Liver (tissue), 9 donors: ENCODE results near the gene KAT6B. TPM values are rescaled to one million over a fixed set of nuclear protein-coding genes. Genes with fewer than 3 reads are reported as not detected.

Source experiments
- DNase-seq: peaks from one replicate; pipeline ENCODE4 v3.0.0-alpha.2; 2017; ENCODE audit warnings: low spot score
- H3K27ac ChIP-seq, 2 donors: one replicate each; pipeline ENCODE4 v1.7.0; 2013; ENCODE audit warnings: inconsistent platforms in 2 of 2, low read length in 2 of 2, control low read depth in 1 of 2, low read depth in 1 of 2, mild to moderate bottlenecking in 1 of 2
- H3K27me3 ChIP-seq, 4 donors: one replicate each; pipeline versions ENCODE4 v1.6.1 to v1.7.0; 2013; ENCODE audit warnings: low read length in 3 of 4, inconsistent platforms in 1 of 4, mild to moderate bottlenecking in 1 of 4, moderate library complexity in 1 of 4; ENCODE audit not compliant: control insufficient read depth in 4 of 4, insufficient read depth in 4 of 4
- H3K36me3 ChIP-seq, 4 donors: one replicate each; pipeline versions ENCODE4 v1.6.1 to v1.7.0; 2013; ENCODE audit warnings: low read length in 3 of 4, mild to moderate bottlenecking in 3 of 4, low read depth in 1 of 4, moderate library complexity in 1 of 4; ENCODE audit not compliant: control insufficient read depth in 4 of 4, insufficient read depth in 3 of 4
- H3K4me1 ChIP-seq, 4 donors: one replicate each; pipeline versions ENCODE4 v1.6.1 to v1.7.0; 2013; ENCODE audit warnings: low read length in 3 of 4, mild to moderate bottlenecking in 3 of 4, moderate library complexity in 1 of 4; ENCODE audit not compliant: control insufficient read depth in 4 of 4, insufficient read depth in 4 of 4
- H3K4me3 ChIP-seq, 3 donors: one replicate each; pipeline versions ENCODE4 v1.6.1 to v1.7.0; 2013; ENCODE audit warnings: low read length in 3 of 3, control low read depth in 1 of 3, low read depth in 1 of 3, mild to moderate bottlenecking in 1 of 3
- H3K9ac ChIP-seq, 2 donors: one replicate each; pipeline ENCODE4 v1.7.0; 2013; ENCODE audit warnings: low read length in 2 of 2, mild to moderate bottlenecking in 2 of 2, moderate library complexity in 2 of 2, control low read depth in 1 of 2, low read depth in 1 of 2
- H3K9me3 ChIP-seq, 4 donors: one replicate each; pipeline versions ENCODE4 v1.6.1 to v1.7.0; 2013; ENCODE audit warnings: low read length in 3 of 4; ENCODE audit not compliant: control insufficient read depth in 4 of 4
- ATF3 ChIP-seq: IDR thresholded peaks from 2 replicates; pipeline ENCODE4 v1.6.1; 2016; ENCODE audit warnings: antibody characterized with exemption
- FOXA1 ChIP-seq: IDR thresholded peaks from 2 replicates; pipeline ENCODE4 v1.6.1; 2016; ENCODE audit warnings: antibody characterized with exemption
- FOXA2 ChIP-seq: IDR thresholded peaks from 2 replicates; pipeline ENCODE4 v1.6.1; 2016; ENCODE audit warnings: antibody characterized with exemption
- GABPA ChIP-seq, 2 donors: IDR thresholded peaks in 1 of 2; conservative IDR thresholded peaks in 1 of 2; 2 replicates each; pipeline ENCODE4 v1.6.1; 2016; ENCODE audit warnings: antibody characterized with exemption in 2 of 2, mild to moderate bottlenecking in 1 of 2, moderate library complexity in 1 of 2
- HNF4A ChIP-seq, 2 donors: conservative IDR thresholded peaks; 2 replicates each; pipeline ENCODE4 v1.6.1; 2016; ENCODE audit warnings: antibody characterized with exemption in 2 of 2, mild to moderate bottlenecking in 2 of 2
- HNF4G ChIP-seq: IDR thresholded peaks from 2 replicates; pipeline ENCODE4 v1.6.1; 2016; ENCODE audit warnings: antibody characterized with exemption
- MAX ChIP-seq: IDR thresholded peaks from 2 replicates; pipeline ENCODE4 v1.6.1; 2016; ENCODE audit warnings: antibody characterized with exemption
- NR2F2 ChIP-seq: IDR thresholded peaks from 2 replicates; pipeline ENCODE4 v1.6.1; 2016; ENCODE audit warnings: antibody characterized with exemption
- RAD21 ChIP-seq, 2 donors: IDR thresholded peaks; 2 replicates each; pipeline ENCODE4 v1.6.1; 2016; ENCODE audit warnings: antibody characterized with exemption in 2 of 2, mild to moderate bottlenecking in 2 of 2
- RXRA ChIP-seq, 2 donors: IDR thresholded peaks; 2 replicates each; pipeline ENCODE4 v1.6.1; 2017 to 2018; ENCODE audit warnings: antibody characterized with exemption in 2 of 2, mild to moderate bottlenecking in 1 of 2
- YY1 ChIP-seq: IDR thresholded peaks from 2 replicates; pipeline ENCODE4 v1.6.1; 2016; ENCODE audit warnings: antibody characterized with exemption, mild to moderate bottlenecking
- WGBS: extraction: QIAGEN DNeasy Blood & Tissue Kit; methylation state at CpG from one replicate; pipeline ENCODE4 v1.1.7; 2013; 5-methylcytosine and 5-hydroxymethylcytosine counted together
- polyA plus RNA-seq, 2 donors: library from polyadenylated mRNA; stranded (reverse) in 1 of 2; unstranded in 1 of 2; fragments of 200-250 nt in 1 of 2; fragments of >200 nt in 1 of 2; fragmentation: Nextera tagmentation in 1 of 2; extraction: Ambion mirVana in 1 of 2; gene quantifications; one replicate each; pipeline versions ENCODE4 v1.2.1 to v1.2.3, GENCODE V29; 2013 to 2015
- total RNA-seq, 2 donors: library from RNA; depleted of rRNA; stranded (reverse); fragments of >200 nt; gene quantifications; one replicate each; pipeline ENCODE4 v1.2.3, GENCODE V29; 2014
- TF ChIP-seq, protein P1 (sequence below): IDR thresholded peaks from 2 replicates; pipeline ENCODE4 v1.6.1; 2016; ENCODE audit warnings: antibody characterized with exemption
- donor health status: healthy.
- donor health status: healthy.
- donor health status: healthy.
- donor health status: healthy.
- donor health status: healthy.

Gene KAT6B
- total and polyA plus RNA-seq, 4 donors: 2.0 to 21.2 (median 8.8) TPM

GRCh38 chr10:75073442-75073841 lies 247.0 kb downstream of the KAT6B start:
- no peak for TF ChIP-seq GABPA (IDR thresholded peaks at IDR 0.05 in 1 of 2, conservative IDR thresholded peaks at IDR 0.05 in 1 of 2)
- no peak for TF ChIP-seq HNF4G
- TF ChIP-seq, protein P1, sequence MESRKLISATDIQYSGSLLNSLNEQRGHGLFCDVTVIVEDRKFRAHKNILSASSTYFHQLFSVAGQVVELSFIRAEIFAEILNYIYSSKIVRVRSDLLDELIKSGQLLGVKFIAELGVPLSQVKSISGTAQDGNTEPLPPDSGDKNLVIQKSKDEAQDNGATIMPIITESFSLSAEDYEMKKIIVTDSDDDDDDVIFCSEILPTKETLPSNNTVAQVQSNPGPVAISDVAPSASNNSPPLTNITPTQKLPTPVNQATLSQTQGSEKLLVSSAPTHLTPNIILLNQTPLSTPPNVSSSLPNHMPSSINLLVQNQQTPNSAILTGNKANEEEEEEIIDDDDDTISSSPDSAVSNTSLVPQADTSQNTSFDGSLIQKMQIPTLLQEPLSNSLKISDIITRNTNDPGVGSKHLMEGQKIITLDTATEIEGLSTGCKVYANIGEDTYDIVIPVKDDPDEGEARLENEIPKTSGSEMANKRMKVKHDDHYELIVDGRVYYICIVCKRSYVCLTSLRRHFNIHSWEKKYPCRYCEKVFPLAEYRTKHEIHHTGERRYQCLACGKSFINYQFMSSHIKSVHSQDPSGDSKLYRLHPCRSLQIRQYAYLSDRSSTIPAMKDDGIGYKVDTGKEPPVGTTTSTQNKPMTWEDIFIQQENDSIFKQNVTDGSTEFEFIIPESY: no peak
- no peak for TF ChIP-seq FOXA2
- DNase-seq: no peak
- no peaks in the 10 kb centered on the region for H3K9me3 ChIP-seq
- H3K9ac ChIP-seq: no peak overlapping the region
- H3K4me1 ChIP-seq: no peaks in the 10 kb centered on the region
- H3K27me3 ChIP-seq: no peaks in the 10 kb centered on the region
- no peak overlapping the region for H3K27ac ChIP-seq
- no peak overlapping the region for H3K4me3 ChIP-seq
- 97% methylated on average over 17 of the region's 17 CpGs for WGBS
- H3K36me3 ChIP-seq: no peaks in the 10 kb centered on the region

GRCh38 chr10:75074711-75075445 lies 248.5 kb downstream of the KAT6B start:
- Histone ChIP-seq H3K9me3 (no peaks in the 10 kb centered on the region), H3K4me1 (no peaks in the 10 kb centered on the region), H3K9ac (no peak overlapping the region), H3K4me3 (no peak overlapping the region), H3K27me3 (no peaks in the 10 kb centered on the region), H3K27ac (no peak overlapping the region), H3K36me3 (no peaks in the 10 kb centered on the region)
- TF ChIP-seq FOXA2 (no peak), HNF4A (conservative IDR thresholded peaks at IDR 0.05) (peak; percentile 18 to 53), YY1 (no peak), RAD21 (IDR thresholded peaks at IDR 0.05) (no peak), MAX (no peak)
- TF ChIP-seq, protein P1: no peak
- no peak for DNase-seq
- 40% methylated on average over 2 of the region's 2 CpGs for WGBS

GRCh38 chr10:75076348-75076747 lies 249.9 kb downstream of the KAT6B start:
- TF ChIP-seq NR2F2 (no peak), ATF3 (no peak), FOXA1 (no peak), RXRA (IDR thresholded peaks at IDR 0.05) (no peak), HNF4A (conservative IDR thresholded peaks at IDR 0.05) (no peak)
- no peak overlapping the region for H3K4me3 ChIP-seq
- no peak overlapping the region for H3K27ac ChIP-seq
- DNase-seq: no peak
- 94% methylated on average over 6 of the region's 6 CpGs for WGBS
- H3K9me3 ChIP-seq: peaks cover 0 to under 1% (median under 1%) of the 10 kb centered on the region in 4 donors
- H3K9ac ChIP-seq: no peak overlapping the region
- no peaks in the 10 kb centered on the region for H3K36me3 ChIP-seq
- H3K27me3 ChIP-seq: no peaks in the 10 kb centered on the region
- no peaks in the 10 kb centered on the region for H3K4me1 ChIP-seq
